HepG2 (cell line): Measurements from ENCODE around the gene RPS6KA2. TPM values are rescaled to one million over a fixed set of nuclear protein-coding genes. Genes with fewer than 3 reads are reported as not detected.

ENCODE experiments used
- ATAC-seq: fragments of 200-7000 bp; cut with Tn5 transposase; 3 replicates; pipeline ENCODE4 v1.9.1; 2020; ENCODE audit warnings: mild to moderate bottlenecking, moderate library complexity
- BruUV-seq: library from RNA; stranded (reverse); fragments of 400-500 nt; replicated peaks from 2 replicates; lab custom pipeline; 2021; lab: Mats Ljungman, UMichigan
- CTCF ChIA-PET: fragments of 300-600 bp; formaldehyde crosslinking; extraction: SDS; loops from one replicate; lab custom pipeline; 2021; ENCODE audit warnings: low total read pairs, inconsistent platforms, low intra/inter-chr PET ratio; lab: Yijun Ruan, JAX
- POLR2A ChIA-PET: fragments of 350-600 bp; sonication (Branson Sonifier 250); formaldehyde crosslinking; loops from one replicate; lab custom pipeline; 2020; ENCODE audit warnings: antibody characterized with exemption, inconsistent platforms; lab: Yijun Ruan, JAX
- DNase-seq: peaks from one replicate; pipeline ENCODE4 v3.0.0-alpha.2; 2015; ENCODE audit warnings: low spot score
- FAIRE-seq: peaks from 3 replicates; lab custom pipeline; 2011; peaks lifted over from hg19 to GRCh38; lab: Jason Lieb, UNC
- H2AFZ ChIP-seq: one replicate; pipeline ENCODE4 v1.6.1; 2011; ENCODE audit warnings: low read length, inconsistent platforms
- H3K27ac ChIP-seq: fragments of 300-600 bp; 3 replicates; pipeline ENCODE4 v1.8.0; 2011; ENCODE audit warnings: mixed run types, mild to moderate bottlenecking, mixed read lengths, low read length, inconsistent platforms; ENCODE audit not compliant: insufficient read depth; ENCODE audit errors: extremely low read length
- H3K27me3 ChIP-seq, 2 experiments: fragments of 200-600 bp in 1 of 2; 2 replicates in 1 of 2; 3 replicates in 1 of 2; pipeline versions ENCODE4 v1.6.0 to v1.8.0; 2011; ENCODE audit warnings: low read length in 2 of 2, mild to moderate bottlenecking in 2 of 2, moderate library complexity in 2 of 2, inconsistent platforms in 1 of 2; ENCODE audit not compliant: insufficient read depth in 2 of 2, control insufficient read depth in 1 of 2
- H3K36me3 ChIP-seq, 2 experiments: fragments of 200-600 bp in 1 of 2; replicated peaks in 1 of 2; 2 replicates in 1 of 2; 3 replicates in 1 of 2; pipeline versions ENCODE4 v1.5.1 to v1.8.0; 2011; ENCODE audit warnings: low read length in 2 of 2, inconsistent platforms in 1 of 2; ENCODE audit not compliant: insufficient read depth in 2 of 2, control insufficient read depth in 1 of 2
- H3K4me1 ChIP-seq: 2 replicates; pipeline ENCODE4 v1.5.1; 2012; ENCODE audit warnings: low read length, inconsistent platforms; ENCODE audit not compliant: insufficient read depth
- H3K4me2 ChIP-seq: 2 replicates; pipeline ENCODE4 v1.6.0; 2011; ENCODE audit warnings: low read depth, low read length, inconsistent platforms
- H3K4me3 ChIP-seq, 3 experiments: fragments of 200-600 bp in 1 of 3; sonication (generic), shearing (Covaris generic) in 1 of 3; replicated peaks in 1 of 3; 2 replicates each; pipeline ENCODE4 v1.5.1; 2011 to 2016; ENCODE audit warnings: low read length in 3 of 3, inconsistent platforms in 2 of 3, low read depth in 2 of 3, mild to moderate bottlenecking in 2 of 3, control low read depth in 1 of 3, mixed read lengths in 1 of 3; ENCODE audit not compliant: insufficient read depth in 1 of 3
- H3K79me2 ChIP-seq: one replicate; pipeline ENCODE4 v1.6.1; 2011; ENCODE audit warnings: low read length, inconsistent platforms; ENCODE audit not compliant: insufficient read depth
- H3K9ac ChIP-seq: 2 replicates; pipeline ENCODE4 v1.6.0; 2011; ENCODE audit warnings: mild to moderate bottlenecking, low read depth, low read length, inconsistent platforms; ENCODE audit not compliant: insufficient read depth
- H3K9me3 ChIP-seq: 2 replicates; pipeline ENCODE4 v1.5.1; 2012; ENCODE audit warnings: mild to moderate bottlenecking, low read length
- H4K20me1 ChIP-seq: 2 replicates; pipeline ENCODE4 v1.6.0; 2011; ENCODE audit warnings: inconsistent platforms, mild to moderate bottlenecking, low read length, moderate library complexity; ENCODE audit not compliant: insufficient read depth
- FOXO1 ChIP-seq: sonication (generic); formaldehyde crosslinking; IDR thresholded peaks from 2 replicates; pipeline ENCODE4 v1.4.0; 2020; ENCODE audit warnings: missing genetic modification reagents
- KAT7 ChIP-seq: IDR thresholded peaks from 2 replicates; pipeline ENCODE4 v1.6.1; 2018; ENCODE audit warnings: borderline replicate concordance, missing compliant biosample characterization
- MED1 ChIP-seq: sonication (generic); formaldehyde crosslinking; IDR thresholded peaks from 2 replicates; pipeline ENCODE4 v1.4.0; 2020; ENCODE audit warnings: missing genetic modification reagents
- PAX8 ChIP-seq: sonication (generic); formaldehyde crosslinking; IDR thresholded peaks from 2 replicates; pipeline ENCODE4 v1.8.0; 2022; ENCODE audit warnings: mild to moderate bottlenecking, missing genetic modification reagents, borderline replicate concordance
- RBAK ChIP-seq: sonication (generic); formaldehyde crosslinking; IDR thresholded peaks from 2 replicates; pipeline ENCODE4 v1.5.1; 2020; ENCODE audit warnings: mild to moderate bottlenecking, missing genetic modification reagents
- SRF ChIP-seq: IDR thresholded peaks from 2 replicates; pipeline ENCODE4 v1.6.1; 2011; ENCODE audit warnings: mild to moderate bottlenecking, low read depth, low read length, moderate library complexity
- ZBTB7A ChIP-seq: sonication (generic); formaldehyde crosslinking; IDR thresholded peaks from 2 replicates; pipeline ENCODE4 v1.8.0; 2022; ENCODE audit warnings: mild to moderate bottlenecking, missing genetic modification reagents
- ZNF430 ChIP-seq: sonication (generic); formaldehyde crosslinking; IDR thresholded peaks from 2 replicates; pipeline ENCODE4 v1.9.0; 2021; ENCODE audit warnings: mild to moderate bottlenecking, missing genetic modification reagents
- ZNF724P ChIP-seq: sonication (generic); formaldehyde crosslinking; IDR thresholded peaks from 2 replicates; pipeline ENCODE4 v1.8.0; 2022; ENCODE audit warnings: missing genetic modification reagents, borderline replicate concordance
- WGBS: methylation state at CpG from one replicate; pipeline ENCODE4 v1.1.6; 2017; ENCODE audit warnings: low lambda C conversion rate; 5-methylcytosine and 5-hydroxymethylcytosine counted together
- in situ Hi-C: cut with HindIII; loops from 2 replicates; pipeline ENCODE4 v1.10.0; 2017; ENCODE audit warnings: low pct_unique_long_range_greater_than_20kb; ENCODE audit not compliant: extremely low pct_ligation_motif_present
- intact Hi-C: fragments of 100-400 bp; cut with micrococcal nuclease; formaldehyde crosslinking; loops from one replicate; pipeline ENCODE4 v1.10.0; 2022; ENCODE audit not compliant: unreplicated experiment
- polyA plus RNA-seq, 8 experiments: library from polyadenylated mRNA; depleted of rRNA in 3 of 8; stranded (reverse) in 7 of 8; unstranded in 1 of 8; fragments of >200 nt; fragmentation: Illumina TruSeq in 4 of 8; extraction: Trizol in 4 of 8; gene quantifications; 2 replicates each; pipeline versions ENCODE4 v1.2.1 to v1.2.3, GENCODE V29; 2011 to 2016; ENCODE audit warnings: low read depth in 4 of 8, missing spikeins in 1 of 8, mixed read lengths in 1 of 8; ENCODE audit not compliant: insufficient read depth in 1 of 8
- total RNA-seq, 5 experiments: library from RNA; depleted of rRNA; stranded (reverse); fragments of >200 nt; fragmentation: Illumina TruSeq; extraction: Trizol; gene quantifications; 2 replicates each; pipeline ENCODE4 v1.2.3, GENCODE V29; 2016; ENCODE audit warnings: low read depth in 1 of 5
- TF ChIP-seq, protein P1 (sequence below): sonication (generic); formaldehyde crosslinking; IDR thresholded peaks from 2 replicates; pipeline ENCODE4 v1.4.0; 2020; ENCODE audit warnings: mild to moderate bottlenecking, missing genetic modification reagents
- TF ChIP-seq, protein P2 (sequence below): sonication (generic); formaldehyde crosslinking; IDR thresholded peaks from 2 replicates; pipeline ENCODE4 v1.4.0; 2020; ENCODE audit warnings: mild to moderate bottlenecking, missing genetic modification reagents, borderline replicate concordance
- TF ChIP-seq, protein P3 (sequence below): sonication (generic); formaldehyde crosslinking; IDR thresholded peaks from 2 replicates; pipeline ENCODE4 v1.4.0; 2020; ENCODE audit warnings: mild to moderate bottlenecking, missing genetic modification reagents
- TF ChIP-seq, protein P4 (sequence below): sonication (generic); formaldehyde crosslinking; IDR thresholded peaks from 2 replicates; pipeline ENCODE4 v1.9.0; 2021; ENCODE audit warnings: missing genetic modification reagents, mild to moderate bottlenecking, borderline replicate concordance

RPS6KA2 gene
- total and polyA plus RNA-seq, 2 of the 13 experiments (the other 11 are each of a cell fraction or from before 2014, with no cell fraction given), result 0.22 to 0.38 TPM

DNA sequence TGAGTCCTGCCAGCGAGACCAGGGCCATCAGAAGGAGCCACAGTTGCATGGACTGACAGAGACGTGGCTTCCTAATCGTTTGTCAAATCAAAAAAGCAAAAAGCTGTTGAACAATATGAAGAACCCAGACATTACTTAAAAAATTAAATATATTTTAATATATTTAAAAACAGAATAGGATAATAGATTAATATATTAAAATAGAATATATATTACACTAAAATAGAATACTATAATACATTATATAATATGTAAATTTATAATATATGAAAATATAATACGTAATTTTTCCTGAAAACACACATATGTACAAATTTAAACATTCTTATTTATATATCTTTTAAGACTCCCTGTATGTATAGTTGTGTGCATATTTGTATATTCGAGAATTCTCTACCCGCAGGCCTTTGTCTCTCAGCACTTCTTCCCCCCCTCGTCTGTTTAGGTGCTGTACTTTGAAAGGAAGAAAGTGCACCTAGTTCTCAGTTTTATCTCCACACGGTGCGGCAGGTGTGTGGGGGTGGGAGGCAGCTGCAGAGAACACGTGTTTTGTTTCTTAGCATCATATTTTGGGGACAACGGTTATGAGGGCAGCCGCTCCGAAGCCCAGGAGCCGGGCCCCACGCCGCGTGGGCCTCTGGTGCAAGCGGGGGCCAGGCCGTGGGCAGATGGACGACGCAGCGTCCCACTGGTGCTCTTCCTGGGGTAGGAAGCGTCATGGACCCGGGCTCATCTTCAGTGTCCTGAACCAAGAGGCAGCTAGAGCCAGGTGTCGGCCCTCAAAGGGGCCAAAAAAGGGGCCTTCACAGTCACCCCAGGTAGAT, 172.1 kb downstream of the RPS6KA2 start:
- H3K27ac ChIP-seq, result no peak overlapping the region

More for the DNA sequence above, 172.1 kb downstream of the RPS6KA2 start:
- H4K20me1 ChIP-seq, result no peaks in the 10 kb centered on the region
- TF ChIP-seq PAX8 (CRISPR knock-in tag) (no peak), RBAK (CRISPR knock-in tag) (no peak), ZNF724P (CRISPR knock-in tag) (no peak), KAT7 (no peak), SRF (no peak), FOXO1 (CRISPR knock-in tag) (no peak), MED1 (CRISPR knock-in tag) (no peak), ZBTB7A (no peak), ZNF430 (CRISPR knock-in tag) (no peak)
- TF ChIP-seq, protein P1, sequence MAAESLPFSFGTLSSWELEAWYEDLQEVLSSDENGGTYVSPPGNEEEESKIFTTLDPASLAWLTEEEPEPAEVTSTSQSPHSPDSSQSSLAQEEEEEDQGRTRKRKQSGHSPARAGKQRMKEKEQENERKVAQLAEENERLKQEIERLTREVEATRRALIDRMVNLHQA (CRISPR knock-in tag), result no peak
- TF ChIP-seq, protein P2, sequence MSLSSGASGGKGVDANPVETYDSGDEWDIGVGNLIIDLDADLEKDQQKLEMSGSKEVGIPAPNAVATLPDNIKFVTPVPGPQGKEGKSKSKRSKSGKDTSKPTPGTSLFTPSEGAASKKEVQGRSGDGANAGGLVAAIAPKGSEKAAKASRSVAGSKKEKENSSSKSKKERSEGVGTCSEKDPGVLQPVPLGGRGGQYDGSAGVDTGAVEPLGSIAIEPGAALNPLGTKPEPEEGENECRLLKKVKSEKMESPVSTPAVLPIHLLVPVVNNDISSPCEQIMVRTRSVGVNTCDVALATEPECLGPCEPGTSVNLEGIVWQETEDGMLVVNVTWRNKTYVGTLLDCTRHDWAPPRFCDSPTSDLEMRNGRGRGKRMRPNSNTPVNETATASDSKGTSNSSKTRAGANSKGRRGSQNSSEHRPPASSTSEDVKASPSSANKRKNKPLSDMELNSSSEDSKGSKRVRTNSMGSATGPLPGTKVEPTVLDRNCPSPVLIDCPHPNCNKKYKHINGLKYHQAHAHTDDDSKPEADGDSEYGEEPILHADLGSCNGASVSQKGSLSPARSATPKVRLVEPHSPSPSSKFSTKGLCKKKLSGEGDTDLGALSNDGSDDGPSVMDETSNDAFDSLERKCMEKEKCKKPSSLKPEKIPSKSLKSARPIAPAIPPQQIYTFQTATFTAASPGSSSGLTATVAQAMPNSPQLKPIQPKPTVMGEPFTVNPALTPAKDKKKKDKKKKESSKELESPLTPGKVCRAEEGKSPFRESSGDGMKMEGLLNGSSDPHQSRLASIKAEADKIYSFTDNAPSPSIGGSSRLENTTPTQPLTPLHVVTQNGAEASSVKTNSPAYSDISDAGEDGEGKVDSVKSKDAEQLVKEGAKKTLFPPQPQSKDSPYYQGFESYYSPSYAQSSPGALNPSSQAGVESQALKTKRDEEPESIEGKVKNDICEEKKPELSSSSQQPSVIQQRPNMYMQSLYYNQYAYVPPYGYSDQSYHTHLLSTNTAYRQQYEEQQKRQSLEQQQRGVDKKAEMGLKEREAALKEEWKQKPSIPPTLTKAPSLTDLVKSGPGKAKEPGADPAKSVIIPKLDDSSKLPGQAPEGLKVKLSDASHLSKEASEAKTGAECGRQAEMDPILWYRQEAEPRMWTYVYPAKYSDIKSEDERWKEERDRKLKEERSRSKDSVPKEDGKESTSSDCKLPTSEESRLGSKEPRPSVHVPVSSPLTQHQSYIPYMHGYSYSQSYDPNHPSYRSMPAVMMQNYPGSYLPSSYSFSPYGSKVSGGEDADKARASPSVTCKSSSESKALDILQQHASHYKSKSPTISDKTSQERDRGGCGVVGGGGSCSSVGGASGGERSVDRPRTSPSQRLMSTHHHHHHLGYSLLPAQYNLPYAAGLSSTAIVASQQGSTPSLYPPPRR, result no peak
- TF ChIP-seq, protein P3, sequence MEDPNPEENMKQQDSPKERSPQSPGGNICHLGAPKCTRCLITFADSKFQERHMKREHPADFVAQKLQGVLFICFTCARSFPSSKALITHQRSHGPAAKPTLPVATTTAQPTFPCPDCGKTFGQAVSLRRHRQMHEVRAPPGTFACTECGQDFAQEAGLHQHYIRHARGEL (CRISPR knock-in tag), result no peak
- TF ChIP-seq, protein P4, sequence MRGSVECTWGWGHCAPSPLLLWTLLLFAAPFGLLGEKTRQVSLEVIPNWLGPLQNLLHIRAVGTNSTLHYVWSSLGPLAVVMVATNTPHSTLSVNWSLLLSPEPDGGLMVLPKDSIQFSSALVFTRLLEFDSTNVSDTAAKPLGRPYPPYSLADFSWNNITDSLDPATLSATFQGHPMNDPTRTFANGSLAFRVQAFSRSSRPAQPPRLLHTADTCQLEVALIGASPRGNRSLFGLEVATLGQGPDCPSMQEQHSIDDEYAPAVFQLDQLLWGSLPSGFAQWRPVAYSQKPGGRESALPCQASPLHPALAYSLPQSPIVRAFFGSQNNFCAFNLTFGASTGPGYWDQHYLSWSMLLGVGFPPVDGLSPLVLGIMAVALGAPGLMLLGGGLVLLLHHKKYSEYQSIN (CRISPR knock-in tag), result no peak
- no peak for DNase-seq
- H2AFZ ChIP-seq, result no peak overlapping the region
- intact Hi-C loops (no loop called here), in situ Hi-C loops (no loop called here)
- no peaks in the 10 kb centered on the region for H3K9me3 ChIP-seq
- ChIA-PET CTCF (no interaction called here), POLR2A (no interaction called here)
- ATAC-seq, result no peak
- no TSS peak for BruUV-seq
- H3K9ac ChIP-seq, result no peak overlapping the region
- no peak for FAIRE-seq
- WGBS, result 43% methylated on average over 24 of the region's 25 CpGs
- H3K4me2 ChIP-seq, result no peak overlapping the region
- H3K4me3 ChIP-seq, result no peak overlapping the region
- H3K79me2 ChIP-seq, result no peaks in the 10 kb centered on the region
- peaks cover 5 to 40% of the 10 kb centered on the region in 2 experiments; a peak in 4 of 5 replicates for H3K27me3 ChIP-seq
- H3K4me1 ChIP-seq, result no peaks in the 10 kb centered on the region
- no peaks in the 10 kb centered on the region for H3K36me3 ChIP-seq
